Measurements from ENCODE around the gene SLC22A17. TPM values are rescaled to one million over a fixed set of nuclear protein-coding genes. Genes with fewer than 3 reads are reported as not detected.

The SLC22A17 gene
- total RNA-seq, 1 experiment from 2014 or later = not detected

DNA sequence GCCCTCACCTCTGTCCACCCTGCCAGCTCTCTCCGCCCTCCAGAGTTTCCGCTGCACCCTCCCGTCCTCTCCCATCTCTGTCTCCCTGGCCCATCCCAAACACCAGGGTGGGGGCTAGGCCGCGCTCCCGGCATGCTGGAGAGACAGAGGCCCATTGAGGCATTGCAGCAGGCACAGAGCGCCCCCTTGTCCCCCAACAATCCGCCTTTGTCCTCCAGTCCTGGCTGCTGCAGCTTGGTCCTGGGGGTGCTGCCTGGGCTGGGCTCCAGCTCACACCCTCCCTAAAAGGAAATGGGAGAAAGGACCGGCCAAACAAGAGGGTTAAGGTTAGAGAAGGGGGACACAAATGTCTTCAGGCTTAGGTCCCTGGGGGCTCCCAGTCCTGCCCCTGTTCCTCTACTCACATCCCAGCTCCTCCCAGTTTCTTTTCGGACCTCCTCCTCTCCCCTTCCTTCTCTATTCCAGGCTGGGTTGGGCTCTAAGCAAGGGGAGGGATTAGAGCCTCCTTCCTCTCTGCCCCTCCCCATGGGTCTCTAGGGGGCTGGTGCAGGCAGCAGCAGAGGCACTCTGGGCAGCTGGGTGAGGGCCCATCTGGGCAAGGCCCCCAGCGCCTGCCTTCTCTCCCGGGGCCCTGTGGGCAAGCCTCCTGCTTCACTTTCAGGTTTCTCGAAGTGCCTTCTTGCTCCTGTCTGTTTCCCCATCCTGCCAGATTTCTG is 24.0 kb upstream of the SLC22A17 start, which contains the start of gene CMTM5:
TSS of gene CMTM5 (plus strand) at position 565 of the 716 bp plus-strand sequence. CDS start 206 bp downstream, outside the sequence.
- Histone ChIP-seq H4K20me1 (ENCODE audit: insufficient read depth) (no peaks in the 10 kb centered on the region), H3F3A (ENCODE audit: insufficient read depth, low read depth) (no peaks in the 10 kb centered on the region), H3K4me2 (no peak within 1 kb of the TSS), H3K9me3 (ENCODE audit: insufficient read depth, low read depth) (no peaks in the 10 kb centered on the region), H3K4me3 (no peak within 1 kb of the TSS), H3K9me2 (ENCODE audit: insufficient read depth) (no peaks in the 10 kb centered on the region), H3K27me3 (ENCODE audit: insufficient read depth, low read depth) (peaks cover 62% of the 10 kb centered on the region), H3K4me1 (replicated peaks; ENCODE audit: insufficient read depth) (no peaks in the 10 kb centered on the region), H3K27ac (no peak within 1 kb of the TSS), H3K79me2 (ENCODE audit: low read depth) (no peaks in the 10 kb centered on the region), H2AFZ (no peak within 1 kb of the TSS), H3K36me3 (ENCODE audit: low read depth) (no peaks in the 10 kb centered on the region)
- TF ChIP-seq, protein P1, sequence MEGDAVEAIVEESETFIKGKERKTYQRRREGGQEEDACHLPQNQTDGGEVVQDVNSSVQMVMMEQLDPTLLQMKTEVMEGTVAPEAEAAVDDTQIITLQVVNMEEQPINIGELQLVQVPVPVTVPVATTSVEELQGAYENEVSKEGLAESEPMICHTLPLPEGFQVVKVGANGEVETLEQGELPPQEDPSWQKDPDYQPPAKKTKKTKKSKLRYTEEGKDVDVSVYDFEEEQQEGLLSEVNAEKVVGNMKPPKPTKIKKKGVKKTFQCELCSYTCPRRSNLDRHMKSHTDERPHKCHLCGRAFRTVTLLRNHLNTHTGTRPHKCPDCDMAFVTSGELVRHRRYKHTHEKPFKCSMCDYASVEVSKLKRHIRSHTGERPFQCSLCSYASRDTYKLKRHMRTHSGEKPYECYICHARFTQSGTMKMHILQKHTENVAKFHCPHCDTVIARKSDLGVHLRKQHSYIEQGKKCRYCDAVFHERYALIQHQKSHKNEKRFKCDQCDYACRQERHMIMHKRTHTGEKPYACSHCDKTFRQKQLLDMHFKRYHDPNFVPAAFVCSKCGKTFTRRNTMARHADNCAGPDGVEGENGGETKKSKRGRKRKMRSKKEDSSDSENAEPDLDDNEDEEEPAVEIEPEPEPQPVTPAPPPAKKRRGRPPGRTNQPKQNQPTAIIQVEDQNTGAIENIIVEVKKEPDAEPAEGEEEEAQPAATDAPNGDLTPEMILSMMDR (conservative IDR thresholded peaks at IDR 0.05) = no peak
- TF ChIP-seq EZH2 (IDR thresholded peaks at IDR 0.05; ENCODE audit: low read depth) = no peak
- intact Hi-C loops (cut with micrococcal nuclease; ENCODE audit: unreplicated experiment) = no loop called here
- no TSS peak for BruUV-seq (replicated peaks)
- no peak for DNase-seq
- ChIA-PET CTCF (no interaction called here), POLR2A (ENCODE audit: unreplicated experiment) (no interaction called here)

DNA sequence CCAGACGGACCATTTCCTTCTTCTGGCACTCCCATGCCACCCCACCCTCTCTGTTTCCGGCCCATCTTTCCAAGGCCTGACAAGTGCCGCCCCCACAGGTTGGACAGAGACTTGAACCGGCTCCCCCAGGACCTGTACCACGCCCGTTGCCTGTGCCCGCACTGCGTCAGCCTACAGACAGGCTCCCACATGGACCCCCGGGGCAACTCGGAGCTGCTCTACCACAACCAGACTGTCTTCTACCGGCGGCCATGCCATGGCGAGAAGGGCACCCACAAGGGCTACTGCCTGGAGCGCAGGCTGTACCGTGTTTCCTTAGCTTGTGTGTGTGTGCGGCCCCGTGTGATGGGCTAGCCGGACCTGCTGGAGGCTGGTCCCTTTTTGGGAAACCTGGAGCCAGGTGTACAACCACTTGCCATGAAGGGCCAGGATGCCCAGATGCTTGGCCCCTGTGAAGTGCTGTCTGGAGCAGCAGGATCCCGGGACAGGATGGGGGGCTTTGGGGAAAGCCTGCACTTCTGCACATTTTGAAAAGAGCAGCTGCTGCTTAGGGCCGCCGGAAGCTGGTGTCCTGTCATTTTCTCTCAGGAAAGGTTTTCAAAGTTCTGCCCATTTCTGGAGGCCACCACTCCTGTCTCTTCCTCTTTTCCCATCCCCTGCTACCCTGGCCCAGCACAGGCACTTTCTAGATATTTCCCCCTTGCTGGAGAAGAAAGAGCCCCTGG is 23.0 kb upstream of the SLC22A17 start:
- H3K9me2 ChIP-seq (ENCODE audit: insufficient read depth) = no peaks in the 10 kb centered on the region
- no peaks in the 10 kb centered on the region for H3K4me1 ChIP-seq (replicated peaks; ENCODE audit: insufficient read depth)
- no peaks in the 10 kb centered on the region for H4K20me1 ChIP-seq (ENCODE audit: insufficient read depth)
- H3K4me3 ChIP-seq = no peak overlapping the region
- ChIA-PET CTCF (interaction anchor here (0.6 kb wide), 1 partner anchor 75 kb away, joined by 6 read pairs; no protein-coding TSS in a partner anchor), POLR2A (ENCODE audit: unreplicated experiment) (no interaction called here)
- peaks cover 63% of the 10 kb centered on the region for H3K27me3 ChIP-seq (ENCODE audit: insufficient read depth, low read depth)
- TF ChIP-seq, protein P1 (conservative IDR thresholded peaks at IDR 0.05) = no peak
- no peak for TF ChIP-seq EZH2 (IDR thresholded peaks at IDR 0.05; ENCODE audit: low read depth)
- H3K36me3 ChIP-seq (ENCODE audit: low read depth) = no peaks in the 10 kb centered on the region
- H3K9me3 ChIP-seq (ENCODE audit: insufficient read depth, low read depth) = no peaks in the 10 kb centered on the region
- H2AFZ ChIP-seq = no peak overlapping the region
- DNase-seq = no peak
- intact Hi-C loops (cut with micrococcal nuclease; ENCODE audit: unreplicated experiment) = no loop called here
- H3K79me2 ChIP-seq (ENCODE audit: low read depth) = no peaks in the 10 kb centered on the region
- H3K27ac ChIP-seq = no peak overlapping the region
- H3F3A ChIP-seq (ENCODE audit: insufficient read depth, low read depth) = no peaks in the 10 kb centered on the region
- no peak overlapping the region for H3K4me2 ChIP-seq
- no TSS peak for BruUV-seq (replicated peaks)

DNA sequence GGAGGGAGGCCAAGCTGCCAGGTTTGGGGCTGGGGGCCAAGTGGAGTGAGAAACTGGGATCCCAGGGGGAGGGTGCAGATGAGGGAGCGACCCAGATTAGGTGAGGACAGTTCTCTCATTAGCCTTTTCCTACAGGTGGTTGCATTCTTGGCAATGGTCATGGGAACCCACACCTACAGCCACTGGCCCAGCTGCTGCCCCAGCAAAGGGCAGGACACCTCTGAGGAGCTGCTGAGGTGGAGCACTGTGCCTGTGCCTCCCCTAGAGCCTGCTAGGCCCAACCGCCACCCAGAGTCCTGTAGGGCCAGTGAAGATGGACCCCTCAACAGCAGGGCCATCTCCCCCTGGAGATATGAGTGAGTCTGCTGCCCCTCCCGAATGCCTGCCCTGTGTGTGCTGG is 20.4 kb upstream of the SLC22A17 start:
- Histone ChIP-seq H3K4me3 (no peak overlapping the region), H3K9me3 (ENCODE audit: insufficient read depth, low read depth) (no peaks in the 10 kb centered on the region), H3K79me2 (ENCODE audit: low read depth) (no peaks in the 10 kb centered on the region), H3K27ac (no peak overlapping the region), H3K36me3 (ENCODE audit: low read depth) (no peaks in the 10 kb centered on the region), H4K20me1 (ENCODE audit: insufficient read depth) (no peaks in the 10 kb centered on the region), H3K4me1 (replicated peaks; ENCODE audit: insufficient read depth) (no peaks in the 10 kb centered on the region), H3K27me3 (ENCODE audit: insufficient read depth, low read depth) (peaks cover 48% of the 10 kb centered on the region), H3K4me2 (no peak overlapping the region), H2AFZ (no peak overlapping the region), H3F3A (ENCODE audit: insufficient read depth, low read depth) (no peaks in the 10 kb centered on the region), H3K9me2 (ENCODE audit: insufficient read depth) (no peaks in the 10 kb centered on the region)
- TF ChIP-seq, protein P1 (conservative IDR thresholded peaks at IDR 0.05) = no peak
- no peak for TF ChIP-seq EZH2 (IDR thresholded peaks at IDR 0.05; ENCODE audit: low read depth)
- CTCF ChIA-PET = no interaction called here
- BruUV-seq (replicated peaks) = no TSS peak
- DNase-seq = no peak
- POLR2A ChIA-PET (ENCODE audit: unreplicated experiment) = no interaction called here
- intact Hi-C loops (cut with micrococcal nuclease; ENCODE audit: unreplicated experiment) = no loop called here
